GM19099 (cell line): ENCODE results near the gene RNASE2.
"Not testable (repeated sequence)": the region's sequence is repeated elsewhere in the genome, so short reads cannot be mapped to it uniquely, and the experiment has no call there.

Experiments
- POLR2A ChIP-seq: IDR thresholded peaks from 3 replicates; pipeline ENCODE4 v1.6.1; 2011; ENCODE audit warnings: low read depth; ENCODE audit not compliant: insufficient read length; ENCODE audit errors: extremely low read depth

RNASE2 gene

GRCh38 chr14:20954736-20955537 is at the start of gene RNASE2:
Gene RNASE2, plus strand, starts transcription at chr14:20955487. Its CDS starts 285 bp downstream, at chr14:20955772.
- TF ChIP-seq POLR2A: not testable (repeated sequence)

GRCh38 chr14:20905676-20906075 is 49.6 kb upstream of the RNASE2 start:
- TF ChIP-seq POLR2A: no peak

GRCh38 chr14:20907214-20907613 is 48.1 kb upstream of the RNASE2 start:
- TF ChIP-seq POLR2A: no peak

GRCh38 chr14:20934148-20934762 is 21.0 kb upstream of the RNASE2 start:
- no peak for TF ChIP-seq POLR2A

- TF ChIP-seq POLR2A: no peak
Observed at GRCh38 chr14:20935303-20935984, 19.8 kb upstream of the RNASE2 start.

GRCh38 chr14:20956376-20956976 is 1.2 kb downstream of the RNASE2 start:
- TF ChIP-seq POLR2A: no peak

GRCh38 chr14:20969336-20969735 is 14.0 kb downstream of the RNASE2 start:
- no peak for TF ChIP-seq POLR2A

GRCh38 chr14:20970647-20970982 is 15.3 kb downstream of the RNASE2 start:
- no peak for TF ChIP-seq POLR2A

GRCh38 chr14:20970983-20971704 is 15.9 kb downstream of the RNASE2 start:
- TF ChIP-seq POLR2A: no peak

GRCh38 chr14:20971705-20972021 is 16.4 kb downstream of the RNASE2 start:
- TF ChIP-seq POLR2A: no peak

- no peak for TF ChIP-seq POLR2A
Observed at GRCh38 chr14:20973501-20973900, 18.2 kb downstream of the RNASE2 start.

GRCh38 chr14:20976291-20976690 is 21.0 kb downstream of the RNASE2 start:
- TF ChIP-seq POLR2A: no peak

GRCh38 chr14:20978687-20979086 is 23.4 kb downstream of the RNASE2 start:
- TF ChIP-seq POLR2A: no peak

- no peak for TF ChIP-seq POLR2A
Observed at GRCh38 chr14:20980906-20981305, 25.6 kb downstream of the RNASE2 start.
